MG63 (cell line): ENCODE results near the gene MED12L. TPM values are rescaled to one million over a fixed set of nuclear protein-coding genes. Genes with fewer than 3 reads are reported as not detected.

ENCODE experiments used
- DNase-seq: peaks from one replicate; pipeline ENCODE4 v3.0.0-alpha.2; 2020
- H3K27me3 ChIP-seq: fragments of 250-450 bp; sonication (Bioruptor Pico); 2 replicates; pipeline ENCODE4 v1.5.1; 2020; ENCODE audit warnings: mild to moderate bottlenecking, moderate library complexity
- H3K36me3 ChIP-seq: fragments of 250-450 bp; sonication (Bioruptor Pico); 2 replicates; pipeline ENCODE4 v1.5.1; 2020; ENCODE audit warnings: mild to moderate bottlenecking, moderate library complexity
- H3K4me3 ChIP-seq: fragments of 250-450 bp; sonication (Bioruptor Pico); 2 replicates; pipeline ENCODE4 v1.5.1; 2020; ENCODE audit warnings: mild to moderate bottlenecking, moderate library complexity
- H3K9me3 ChIP-seq: fragments of 250-450 bp; sonication (Bioruptor Pico); 2 replicates; pipeline ENCODE4 v1.5.1; 2020; ENCODE audit warnings: mild to moderate bottlenecking, moderate library complexity
- total RNA-seq: library from RNA; depleted of rRNA; stranded (reverse); fragments of >200 nt; shearing (Covaris generic); gene quantifications from 2 replicates; pipeline ENCODE4 v1.2.3, GENCODE V29; 2014; ENCODE audit warnings: low replicate concordance

MED12L gene
- total RNA-seq, 1 experiment from 2014 or later, result not detected

DNA sequence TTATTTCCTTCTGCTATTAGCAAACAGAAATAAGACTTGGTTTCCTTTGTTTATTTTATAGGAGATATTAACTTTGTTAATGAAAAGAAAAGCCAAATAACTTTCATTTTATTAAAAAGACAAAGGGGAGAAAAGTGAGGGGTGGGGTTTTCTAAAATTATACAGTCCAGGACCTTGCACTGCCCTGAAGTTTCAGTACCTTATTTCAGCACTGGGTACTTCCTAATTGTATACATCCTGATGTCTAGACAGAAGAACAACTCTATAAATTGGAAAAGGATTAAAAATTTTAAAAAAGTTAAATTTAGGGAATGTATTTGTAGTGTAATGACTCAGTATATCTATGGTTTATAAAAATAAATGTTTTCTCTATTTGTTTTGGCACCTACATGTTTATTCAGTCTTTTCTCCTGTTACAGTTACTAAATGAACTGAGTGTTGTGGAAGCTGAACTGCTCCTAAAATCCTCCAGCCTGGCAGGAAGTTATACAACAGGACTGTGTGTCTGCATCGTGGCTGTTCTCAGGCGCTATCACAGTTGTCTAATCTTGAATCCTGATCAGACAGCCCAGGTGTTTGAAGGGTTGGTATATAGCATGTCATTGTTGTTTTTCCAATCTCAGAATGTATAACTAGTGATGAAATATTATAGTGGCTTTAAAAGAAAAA lies 271.5 kb downstream of the MED12L start:
- no peak overlapping the region for H3K4me3 ChIP-seq
- no peaks in the 10 kb centered on the region for H3K36me3 ChIP-seq
- no peaks in the 10 kb centered on the region for H3K9me3 ChIP-seq
- peak; percentile 13 for DNase-seq
- H3K27me3 ChIP-seq, result no peaks in the 10 kb centered on the region

DNA sequence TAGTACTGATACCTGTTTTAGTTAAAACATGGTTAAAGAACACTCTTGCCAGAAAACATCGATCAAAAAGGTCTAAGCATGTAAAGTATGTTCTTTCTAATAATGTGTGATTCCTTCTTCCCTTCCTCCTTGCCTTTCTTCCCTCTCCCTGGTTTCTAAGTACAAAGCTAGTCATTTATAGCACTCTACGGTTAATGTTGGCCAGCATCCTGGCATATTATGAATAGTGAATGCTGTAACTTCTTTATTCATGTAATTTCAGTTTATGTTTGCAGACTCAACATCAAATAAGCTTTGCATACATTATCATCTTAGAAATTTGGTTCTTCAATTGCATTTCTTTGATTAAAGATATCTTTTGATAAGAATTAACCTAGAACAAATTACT lies 272.0 kb downstream of the MED12L start:
- H3K36me3 ChIP-seq, result no peaks in the 10 kb centered on the region
- no peak overlapping the region for H3K4me3 ChIP-seq
- H3K9me3 ChIP-seq, result no peaks in the 10 kb centered on the region
- DNase-seq, result no peak
- H3K27me3 ChIP-seq, result no peaks in the 10 kb centered on the region

- Histone ChIP-seq H3K36me3 (no peaks in the 10 kb centered on the region), H3K9me3 (no peaks in the 10 kb centered on the region), H3K27me3 (no peaks in the 10 kb centered on the region), H3K4me3 (no peak overlapping the region)
- DNase-seq, result no peak
Measured at GRCh38 chr3:151362751-151363174, 277.3 kb downstream of the MED12L start.

DNA sequence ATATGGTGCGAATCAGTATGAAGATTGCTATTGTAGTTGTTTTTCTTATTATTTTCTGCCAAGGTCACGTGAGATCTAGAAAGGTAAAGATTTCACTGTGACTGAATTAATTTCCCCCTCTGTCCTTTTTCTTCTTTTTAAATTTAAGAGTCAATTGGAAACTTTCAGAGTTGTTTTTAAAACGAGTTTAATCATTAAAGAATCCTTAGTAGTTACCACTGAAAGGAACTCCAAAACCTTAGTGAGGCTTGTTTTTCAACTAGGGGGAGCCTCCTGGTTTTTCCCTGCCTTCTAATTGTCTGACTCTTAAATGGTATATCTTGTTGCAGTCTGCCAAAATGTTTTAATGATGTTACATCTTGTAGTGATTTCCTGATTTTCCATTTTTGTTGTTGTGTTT lies 281.5 kb downstream of the MED12L start:
- Histone ChIP-seq H3K27me3 (no peaks in the 10 kb centered on the region), H3K9me3 (no peaks in the 10 kb centered on the region), H3K4me3 (no peak overlapping the region), H3K36me3 (no peaks in the 10 kb centered on the region)
- no peak for DNase-seq

DNA sequence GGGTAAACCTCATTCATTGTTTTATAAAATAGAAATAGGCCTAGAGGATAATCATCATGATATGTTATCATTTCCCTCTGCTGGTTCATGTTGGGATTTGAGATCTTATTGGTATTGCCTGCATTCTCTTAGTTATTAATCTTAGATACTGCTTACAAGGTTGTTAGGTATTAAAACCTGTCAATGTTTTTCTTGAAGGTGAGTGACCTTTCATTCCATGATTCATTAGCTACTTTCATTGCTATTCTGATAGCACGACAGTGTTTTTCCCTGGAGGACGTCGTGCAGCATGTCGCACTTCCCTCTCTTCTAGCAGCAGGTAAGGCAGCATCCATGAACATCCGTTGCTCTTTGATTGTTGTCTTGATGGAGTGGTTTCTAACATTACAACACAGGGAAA lies 282.0 kb downstream of the MED12L start:
- no peak overlapping the region for H3K4me3 ChIP-seq
- no peaks in the 10 kb centered on the region for H3K9me3 ChIP-seq
- H3K36me3 ChIP-seq, result no peaks in the 10 kb centered on the region
- no peaks in the 10 kb centered on the region for H3K27me3 ChIP-seq
- no peak for DNase-seq

DNA sequence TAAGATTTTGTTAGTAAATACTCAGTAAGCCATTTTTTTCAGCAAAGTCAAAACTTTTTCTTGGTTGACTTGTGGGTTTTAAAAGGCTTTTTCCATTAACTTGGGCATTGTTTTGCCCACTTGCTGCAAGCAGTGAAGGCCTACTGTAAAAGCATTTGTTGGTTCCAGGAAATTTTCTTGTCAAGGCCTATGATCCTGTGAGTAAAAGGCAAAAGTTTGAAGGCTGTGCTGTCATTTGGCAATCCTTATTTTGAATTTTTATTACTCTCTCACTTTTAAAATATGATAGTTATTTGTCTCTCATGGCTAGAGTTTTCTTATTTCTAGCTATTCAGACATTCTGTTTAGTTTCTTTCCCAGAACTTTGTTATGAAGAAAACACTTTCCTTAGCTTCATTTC lies 286.1 kb downstream of the MED12L start:
- H3K36me3 ChIP-seq, result no peaks in the 10 kb centered on the region
- H3K9me3 ChIP-seq, result no peaks in the 10 kb centered on the region
- no peaks in the 10 kb centered on the region for H3K27me3 ChIP-seq
- no peak overlapping the region for H3K4me3 ChIP-seq
- DNase-seq, result no peak

- no peaks in the 10 kb centered on the region for H3K27me3 ChIP-seq
- no peaks in the 10 kb centered on the region for H3K9me3 ChIP-seq
- DNase-seq, result no peak
- H3K4me3 ChIP-seq, result no peak overlapping the region
- no peaks in the 10 kb centered on the region for H3K36me3 ChIP-seq
Measured at GRCh38 chr3:151372063-151372820, 286.8 kb downstream of the MED12L start.

- Histone ChIP-seq H3K27me3 (no peaks in the 10 kb centered on the region), H3K4me3 (no peak overlapping the region), H3K36me3 (no peaks in the 10 kb centered on the region), H3K9me3 (no peaks in the 10 kb centered on the region)
- DNase-seq, result no peak
Measured at GRCh38 chr3:151377768-151378385, 292.4 kb downstream of the MED12L start.

- H3K4me3 ChIP-seq, result no peak overlapping the region
- DNase-seq, result peak; percentile 20
- no peaks in the 10 kb centered on the region for H3K27me3 ChIP-seq
- H3K9me3 ChIP-seq, result no peaks in the 10 kb centered on the region
- no peaks in the 10 kb centered on the region for H3K36me3 ChIP-seq
Measured at GRCh38 chr3:151379083-151379734, 293.7 kb downstream of the MED12L start.

DNA sequence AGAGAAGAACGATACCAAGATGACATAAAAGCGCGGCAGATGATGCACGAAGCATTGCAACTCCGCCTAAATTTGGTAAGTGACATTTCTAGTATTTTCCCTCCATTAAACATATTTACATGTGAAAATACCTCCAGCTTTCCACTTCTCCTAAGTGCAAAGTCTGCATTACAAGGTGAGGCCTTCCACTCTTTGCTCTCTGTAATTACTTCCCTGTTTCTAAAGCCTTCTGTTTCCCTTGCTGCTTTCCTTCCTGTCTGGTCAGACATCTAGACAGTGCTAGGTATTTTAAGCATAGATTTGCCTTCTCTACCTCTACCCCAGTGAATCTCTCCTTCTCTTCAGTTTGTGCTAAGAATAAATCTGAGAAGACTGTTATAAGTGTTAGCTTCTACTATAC lies 297.2 kb downstream of the MED12L start:
- no peaks in the 10 kb centered on the region for H3K36me3 ChIP-seq
- H3K9me3 ChIP-seq, result no peaks in the 10 kb centered on the region
- DNase-seq, result no peak

DNA sequence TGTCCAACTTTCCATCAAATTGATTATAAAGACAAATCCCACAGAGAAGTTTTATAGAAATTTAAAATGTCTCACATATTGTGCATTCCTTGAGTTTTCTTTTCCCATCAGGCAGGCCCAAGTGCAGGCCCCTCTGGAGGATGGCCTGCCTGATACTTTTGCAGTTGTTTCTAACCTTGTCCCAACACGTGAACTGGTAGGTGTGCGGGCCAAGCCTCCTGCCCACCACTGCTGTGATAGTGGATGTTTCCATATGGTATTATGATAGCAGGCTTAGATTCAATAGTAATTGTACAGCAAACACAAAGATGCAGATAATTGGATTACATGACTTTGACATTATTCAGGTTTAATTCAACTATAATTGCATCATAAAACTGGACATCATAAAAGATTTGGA lies 297.6 kb downstream of the MED12L start:
- Histone ChIP-seq H3K4me3 (no peak overlapping the region), H3K36me3 (no peaks in the 10 kb centered on the region), H3K9me3 (no peaks in the 10 kb centered on the region), H3K27me3 (no peaks in the 10 kb centered on the region)
- DNase-seq, result no peak

More for the DNA sequence above, 297.2 kb downstream of the MED12L start:
- Histone ChIP-seq H3K4me3 (no peak overlapping the region), H3K27me3 (no peaks in the 10 kb centered on the region)

DNA sequence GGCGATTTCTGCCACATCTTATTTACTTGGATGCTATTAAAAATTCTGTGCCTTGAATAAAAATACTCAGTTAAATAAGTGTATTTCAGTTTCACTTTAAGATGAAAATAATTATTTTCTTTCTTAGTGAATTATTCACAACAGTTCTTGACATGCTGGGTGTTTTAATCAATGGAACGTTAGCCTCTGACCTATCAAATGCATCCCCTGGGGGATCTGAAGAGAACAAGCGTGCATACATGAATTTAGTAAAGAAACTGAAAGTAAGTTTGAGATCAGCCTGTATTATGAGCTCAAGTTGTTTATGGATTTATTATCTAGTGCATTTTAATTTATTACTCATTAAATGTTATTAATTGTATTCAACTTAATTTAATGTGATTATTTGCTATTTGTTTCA lies 298.5 kb downstream of the MED12L start:
- Histone ChIP-seq H3K4me3 (no peak overlapping the region), H3K27me3 (no peaks in the 10 kb centered on the region), H3K9me3 (no peaks in the 10 kb centered on the region), H3K36me3 (no peaks in the 10 kb centered on the region)
- no peak for DNase-seq

DNA sequence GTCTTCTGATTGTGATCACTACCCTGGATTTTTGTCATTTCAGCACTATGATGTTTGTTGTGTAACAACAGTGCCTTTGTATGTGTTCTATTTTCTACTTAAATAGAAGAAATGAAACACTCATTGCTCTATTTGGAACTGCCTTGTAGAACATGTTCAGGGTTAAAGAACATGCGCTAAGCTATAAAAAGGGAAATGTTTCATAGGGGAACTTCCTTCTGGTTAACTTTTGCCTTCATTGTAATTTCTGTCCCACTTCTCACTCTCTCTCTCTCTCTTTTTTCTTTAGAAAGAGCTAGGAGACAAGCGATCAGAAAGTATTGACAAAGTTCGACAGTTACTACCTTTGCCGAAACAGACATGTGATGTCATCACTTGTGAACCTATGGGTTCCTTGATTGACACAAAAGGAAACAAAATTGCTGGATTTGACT lies 299.3 kb downstream of the MED12L start, which contains the start of gene P2RY12:
Gene P2RY12 (minus strand): TSS at position 13 of the 434 bp plus-strand sequence. CDS start 45,908 bp downstream, outside the sequence.
- no peak for DNase-seq
- H3K27me3 ChIP-seq, result no peaks in the 10 kb centered on the region
- H3K4me3 ChIP-seq, result no peak within 1 kb of the TSS
- no peaks in the 10 kb centered on the region for H3K9me3 ChIP-seq
- H3K36me3 ChIP-seq, result no peaks in the 10 kb centered on the region

GRCh38 chr3:151386056-151386455 lies 300.6 kb downstream of the MED12L start:
- no peaks in the 10 kb centered on the region for H3K9me3 ChIP-seq
- no peak for DNase-seq
- no peak overlapping the region for H3K4me3 ChIP-seq
- H3K27me3 ChIP-seq, result no peaks in the 10 kb centered on the region
- H3K36me3 ChIP-seq, result no peaks in the 10 kb centered on the region

DNA sequence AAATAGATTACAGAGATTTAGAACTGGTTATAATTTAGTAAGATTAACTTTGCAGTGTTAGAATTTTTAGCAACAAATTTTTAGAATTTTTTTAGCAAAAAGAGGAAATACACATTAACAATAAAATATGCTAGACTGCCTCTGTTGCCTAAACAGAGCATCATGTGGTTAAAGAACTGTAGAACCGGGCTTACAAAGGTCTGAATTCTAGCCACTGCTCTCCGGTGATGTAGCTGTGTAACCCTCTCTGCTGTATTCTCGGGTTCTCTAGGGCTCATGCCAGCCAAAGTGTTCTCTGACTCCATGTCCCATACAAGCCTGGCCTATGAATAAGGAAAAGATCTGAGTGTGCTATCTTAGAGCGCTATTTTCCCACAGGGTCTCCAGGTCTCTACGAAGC lies 302.0 kb downstream of the MED12L start:
- H3K4me3 ChIP-seq, result no peak overlapping the region
- no peaks in the 10 kb centered on the region for H3K36me3 ChIP-seq
- DNase-seq, result no peak
- H3K27me3 ChIP-seq, result no peaks in the 10 kb centered on the region
- H3K9me3 ChIP-seq, result no peaks in the 10 kb centered on the region

DNA sequence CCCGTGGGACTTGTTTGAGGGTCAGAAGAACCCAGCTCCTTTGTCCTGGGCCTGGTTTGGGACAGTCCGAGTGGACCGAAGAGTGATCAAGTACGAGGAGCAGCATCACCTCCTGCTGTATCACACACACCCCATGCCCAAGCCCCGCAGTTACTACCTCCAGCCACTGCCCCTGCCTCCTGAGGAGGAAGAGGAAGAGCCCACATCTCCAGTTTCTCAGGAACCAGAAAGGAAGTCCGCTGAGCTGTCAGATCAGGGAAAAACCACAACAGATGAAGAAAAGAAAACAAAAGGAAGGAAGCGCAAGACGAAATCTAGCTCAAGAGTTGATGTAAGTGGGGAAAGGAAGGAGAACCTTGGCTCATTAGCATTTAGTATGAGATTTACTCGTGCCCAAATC lies 302.4 kb downstream of the MED12L start:
- Histone ChIP-seq H3K27me3 (no peaks in the 10 kb centered on the region), H3K36me3 (no peaks in the 10 kb centered on the region), H3K4me3 (no peak overlapping the region), H3K9me3 (no peaks in the 10 kb centered on the region)
- DNase-seq, result no peak

GRCh38 chr3:151391720-151392119 lies 306.3 kb downstream of the MED12L start:
- no peak for DNase-seq
- H3K27me3 ChIP-seq, result no peaks in the 10 kb centered on the region

More at GRCh38 chr3:151391720-151392119, 306.3 kb downstream of the MED12L start:
- H3K9me3 ChIP-seq, result no peaks in the 10 kb centered on the region
- no peaks in the 10 kb centered on the region for H3K36me3 ChIP-seq
- no peak overlapping the region for H3K4me3 ChIP-seq
